ENCODE measurements around the gene SLC2A1. TPM values are rescaled to one million over a fixed set of nuclear protein-coding genes. Genes with fewer than 3 reads are reported as not detected.

Gene SLC2A1
- total RNA-seq = 264 and 749 TPM in 2 replicates

DNA sequence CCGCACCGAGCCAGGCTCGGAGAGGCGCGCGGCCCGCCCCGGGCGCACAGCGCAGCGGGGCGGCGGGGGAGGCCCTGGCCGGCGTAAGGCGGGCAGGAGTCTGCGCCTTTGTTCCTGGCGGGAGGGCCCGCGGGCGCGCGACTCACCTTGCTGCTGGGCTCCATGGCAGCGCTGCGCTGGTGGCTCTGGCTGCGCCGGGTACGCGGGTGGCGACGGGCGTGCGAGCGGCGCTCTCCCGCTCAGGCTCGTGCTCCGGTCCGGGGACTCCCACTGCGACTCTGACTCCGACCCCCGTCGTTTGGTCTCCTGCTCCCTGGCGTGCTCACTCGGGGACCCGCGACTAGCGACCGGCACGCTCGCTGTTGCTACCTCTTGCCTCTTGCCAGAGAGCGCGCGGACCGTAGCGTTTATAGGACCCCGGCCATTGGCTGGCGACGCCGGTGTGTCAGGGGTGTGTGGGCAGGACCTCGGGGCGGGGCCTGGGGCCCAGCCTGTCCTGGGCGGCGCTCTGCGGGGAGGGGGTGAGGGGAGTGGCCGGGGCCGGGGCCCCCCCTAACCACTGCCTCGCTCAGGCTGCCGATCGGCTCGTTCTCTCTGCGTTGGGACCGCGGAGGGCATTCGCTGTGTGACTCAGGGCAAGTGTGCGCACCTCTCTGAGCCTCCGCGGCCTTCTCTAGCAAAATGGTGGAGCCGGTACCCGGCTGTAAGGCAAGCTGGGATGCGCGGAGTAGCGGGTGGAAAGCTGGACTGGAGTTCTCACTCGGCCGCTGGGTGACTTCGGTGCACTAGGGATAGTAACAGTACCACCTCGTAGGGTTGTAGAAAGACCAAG is at the start of gene SLC2A1:
SLC2A1 (minus strand) TSS at position 381 of the 832 bp plus-strand sequence; CDS start at position 164, 217 bp downstream.

Other genes starting within 250 kb of the SLC2A1 start
- not detected in 2 replicates for gene CLDN19, start 218.6 kb downstream of the SLC2A1 start, total RNA-seq
- gene P3H1, start 191.8 kb downstream of the SLC2A1 start, total RNA-seq = 198 and 210 TPM in 2 replicates
- gene C1orf50, start 191.6 kb downstream of the SLC2A1 start, total RNA-seq = 2.9 and 3.3 TPM in 2 replicates
- 0.03 and 0.07 TPM in 2 replicates for gene TMEM269, start 173.9 kb downstream of the SLC2A1 start, total RNA-seq
- gene ERMAP, start 141.7 kb downstream of the SLC2A1 start, total RNA-seq = 12.1 and 16.0 TPM in 2 replicates
- 5.9 and 8.3 TPM in 2 replicates for gene SVBP, start 141.5 kb downstream of the SLC2A1 start, total RNA-seq
- gene ZNF691, start 112.3 kb downstream of the SLC2A1 start, total RNA-seq = 7.8 and 8.1 TPM in 2 replicates
- 51.7 and 63.8 TPM in 2 replicates for gene EBNA1BP2, start 213.4 kb upstream of the SLC2A1 start, total RNA-seq
- gene CFAP57, start 213.5 kb upstream of the SLC2A1 start, total RNA-seq = 0.26 and 0.30 TPM in 2 replicates

Measured in smooth muscle cell of the pulmonary artery (primary cell).